HG03066 (cell line): ENCODE data around the gene TMEM203.

Experiments
- ATAC-seq: cut with Tn5 transposase; IDR thresholded peaks from one replicate; pipeline ENCODE4 v1.9.1; 2021; ENCODE audit warnings: low read depth; ENCODE audit not compliant: unreplicated experiment

The TMEM203 gene

DNA sequence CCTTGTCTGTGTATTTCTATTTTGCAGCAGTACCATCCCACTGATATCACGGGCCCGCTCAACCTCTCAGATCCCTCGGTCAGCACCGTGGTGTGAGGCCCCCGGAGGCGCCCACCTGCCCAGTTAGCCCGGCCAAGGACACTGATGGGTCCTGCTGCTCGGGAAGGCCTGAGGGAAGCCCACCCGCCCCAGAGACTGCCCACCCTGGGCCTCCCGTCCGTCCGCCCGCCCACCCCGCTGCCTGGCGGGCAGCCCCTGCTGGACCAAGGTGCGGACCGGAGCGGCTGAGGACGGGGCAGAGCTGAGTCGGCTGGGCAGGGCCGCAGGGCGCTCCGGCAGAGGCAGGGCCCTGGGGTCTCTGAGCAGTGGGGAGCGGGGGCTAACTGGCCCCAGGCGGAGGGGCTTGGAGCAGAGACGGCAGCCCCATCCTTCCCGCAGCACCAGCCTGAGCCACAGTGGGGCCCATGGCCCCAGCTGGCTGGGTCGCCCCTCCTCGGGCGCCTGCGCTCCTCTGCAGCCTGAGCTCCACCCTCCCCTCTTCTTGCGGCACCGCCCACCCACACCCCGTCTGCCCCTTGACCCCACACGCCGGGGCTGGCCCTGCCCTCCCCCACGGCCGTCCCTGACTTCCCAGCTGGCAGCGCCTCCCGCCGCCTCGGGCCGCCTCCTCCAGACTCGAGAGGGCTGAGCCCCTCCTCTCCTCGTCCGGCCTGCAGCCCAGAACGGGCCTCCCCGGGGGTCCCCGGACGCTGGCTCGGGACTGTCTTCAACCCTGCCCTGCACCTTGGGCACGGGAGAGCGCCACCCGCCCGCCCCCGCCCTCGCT is 37.5 kb downstream of the TMEM203 start:
- ATAC-seq, result no peak

GRCh38 chr9:137167277-137167746 is 38.1 kb downstream of the TMEM203 start:
- no peak for ATAC-seq

DNA sequence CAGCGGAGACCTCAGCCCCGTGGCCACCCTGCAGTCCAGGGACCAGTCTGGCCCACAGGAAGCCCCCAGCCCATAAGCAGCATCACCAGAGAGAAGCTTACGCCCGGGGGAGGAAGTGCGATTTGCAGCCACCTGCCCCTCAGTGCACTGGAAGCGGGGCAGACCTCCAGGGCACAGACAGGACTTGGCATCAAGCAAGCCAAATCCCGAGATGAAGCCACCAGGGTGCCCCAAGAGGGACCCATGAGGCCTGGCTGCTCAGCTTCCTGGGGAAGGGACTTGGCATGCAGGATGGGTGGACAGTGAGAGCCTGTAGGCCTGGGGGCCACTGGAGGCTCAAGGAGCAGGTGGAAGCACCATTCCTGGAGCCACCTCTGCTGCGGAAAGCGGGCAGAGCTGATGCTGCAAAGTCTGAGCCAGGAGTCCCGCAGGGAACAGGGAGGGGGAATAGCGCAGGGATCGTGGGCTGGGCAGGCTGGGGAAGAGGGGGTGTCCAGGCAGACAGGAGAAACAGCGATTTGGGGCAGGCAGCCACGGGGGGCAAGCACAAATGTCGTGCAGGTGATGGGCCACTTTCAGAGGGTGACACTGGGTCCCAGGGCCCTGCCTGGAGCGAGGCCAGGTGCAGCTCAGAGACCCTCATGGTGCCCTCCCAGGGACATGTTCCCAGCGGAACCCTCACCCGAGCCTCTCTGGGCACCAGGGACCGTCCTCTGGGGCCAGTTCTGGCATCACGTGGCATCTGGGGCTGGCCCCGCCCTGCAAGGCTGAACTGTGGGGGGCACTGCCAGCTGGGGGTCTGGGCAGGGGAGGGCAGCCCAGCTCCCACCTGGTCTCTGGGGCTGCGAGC is 38.8 kb downstream of the TMEM203 start:
- ATAC-seq, result no peak

GRCh38 chr9:137165250-137165836 is 40.1 kb downstream of the TMEM203 start:
- no peak for ATAC-seq

DNA sequence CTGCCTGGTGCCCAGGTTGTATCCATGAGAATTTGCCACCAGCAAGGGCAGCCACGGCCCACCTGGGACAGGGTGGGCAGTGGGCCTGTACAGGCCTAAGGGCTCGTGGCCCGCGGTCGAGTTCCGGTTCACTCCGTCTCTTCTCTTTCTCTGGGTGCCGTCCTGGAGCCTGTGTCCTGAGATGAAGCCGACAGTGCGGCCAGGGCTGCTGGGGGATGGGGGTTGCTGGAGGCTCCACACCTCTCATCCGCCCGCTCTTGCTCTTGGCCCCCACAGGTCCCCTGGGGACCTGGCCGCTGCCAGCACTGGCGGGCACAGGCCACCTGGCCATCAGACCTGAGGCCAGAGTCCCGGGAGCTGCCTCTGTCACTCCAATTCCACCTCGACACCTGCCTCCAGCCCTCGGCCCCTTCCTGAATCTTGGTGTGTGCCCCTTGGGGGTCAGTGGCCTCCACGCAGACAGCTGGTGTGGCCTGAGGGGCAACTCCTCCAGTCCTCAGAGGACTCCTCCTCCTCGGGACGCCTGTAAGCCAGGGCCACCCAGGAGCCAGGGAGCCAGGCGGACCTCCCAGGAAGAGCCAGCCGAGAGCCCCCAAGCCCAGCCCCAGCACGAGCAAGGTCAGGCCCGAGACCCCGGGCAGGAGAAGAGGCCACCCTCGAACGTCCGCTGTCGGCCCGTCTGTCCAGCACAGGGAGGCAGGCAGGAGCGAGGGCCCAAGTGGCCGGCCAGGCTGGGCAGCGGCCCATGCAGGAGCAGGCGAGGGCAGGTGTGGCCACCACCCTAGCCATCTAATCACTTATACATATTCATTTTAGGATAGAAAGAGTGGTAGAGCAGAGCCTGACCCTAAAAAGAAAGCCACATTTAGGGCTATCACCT is 40.8 kb downstream of the TMEM203 start:
- no peak for ATAC-seq

- no peak for ATAC-seq
Observed at GRCh38 chr9:137163805-137164204, 41.6 kb downstream of the TMEM203 start.

- ATAC-seq, result no peak
Observed at GRCh38 chr9:137163365-137163715, 42.1 kb downstream of the TMEM203 start.

GRCh38 chr9:137162505-137163364 is 42.7 kb downstream of the TMEM203 start:
- no peak for ATAC-seq

GRCh38 chr9:137161558-137162486 is 43.6 kb downstream of the TMEM203 start:
- no peak for ATAC-seq

DNA sequence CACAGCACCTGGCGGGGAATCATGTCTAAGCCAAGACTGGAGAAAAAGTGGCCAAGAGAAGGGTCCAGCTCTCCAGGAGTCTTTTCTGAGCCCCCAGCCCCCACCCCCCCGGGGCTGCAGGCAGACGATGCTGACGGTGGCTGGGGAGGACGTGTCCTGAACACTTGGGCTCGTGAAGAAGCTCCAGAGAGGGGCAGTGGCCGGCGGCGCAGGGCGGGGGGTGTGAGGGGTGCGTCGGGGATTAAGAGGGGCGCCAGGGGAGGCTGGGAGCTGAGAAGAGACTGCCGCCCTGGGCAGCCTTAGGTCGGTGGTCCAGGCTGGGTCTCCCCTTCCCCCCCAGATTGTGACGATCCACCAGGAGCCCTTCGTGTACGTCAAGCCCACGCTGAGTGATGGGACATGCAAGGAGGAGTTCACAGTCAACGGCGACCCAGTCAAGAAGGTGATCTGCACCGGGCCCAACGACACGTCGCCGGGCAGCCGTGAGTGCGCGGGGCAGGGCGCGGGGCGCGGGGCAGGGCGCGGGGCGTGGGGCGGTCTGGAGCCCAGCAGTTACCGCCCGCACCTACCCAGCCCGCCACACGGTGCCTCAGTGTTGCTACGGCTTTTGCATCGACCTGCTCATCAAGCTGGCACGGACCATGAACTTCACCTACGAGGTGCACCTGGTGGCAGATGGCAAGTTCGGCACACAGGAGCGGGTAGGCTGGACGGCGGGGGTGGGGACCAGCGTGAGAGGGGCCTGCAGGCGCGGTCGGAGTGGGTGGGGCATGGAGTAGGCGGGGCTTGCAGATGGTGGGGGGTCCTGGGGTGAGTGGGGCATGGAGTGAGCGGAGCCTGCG is 44.5 kb downstream of the TMEM203 start:
- no peak for ATAC-seq

DNA sequence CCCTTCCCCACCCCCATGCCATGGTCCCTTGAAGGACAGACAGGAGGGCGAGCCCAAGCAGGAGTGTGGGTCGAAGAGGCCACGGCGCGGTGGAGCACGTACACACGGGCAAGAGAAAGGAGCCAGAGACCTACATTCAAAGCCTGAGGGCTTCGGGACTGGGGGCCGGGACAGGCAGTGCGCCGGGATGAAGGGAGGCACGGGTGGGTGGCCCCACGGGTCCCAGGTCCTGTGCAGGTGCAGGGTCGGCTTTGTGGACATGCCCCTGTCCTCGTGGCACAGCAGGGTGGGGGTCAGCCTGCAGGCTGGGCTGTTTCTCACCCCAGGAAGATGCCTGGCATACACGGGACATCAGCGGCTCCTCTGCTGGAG is 45.4 kb downstream of the TMEM203 start:
- no peak for ATAC-seq

GRCh38 chr9:137159105-137160053 is 46.1 kb downstream of the TMEM203 start:
- no peak for ATAC-seq

DNA sequence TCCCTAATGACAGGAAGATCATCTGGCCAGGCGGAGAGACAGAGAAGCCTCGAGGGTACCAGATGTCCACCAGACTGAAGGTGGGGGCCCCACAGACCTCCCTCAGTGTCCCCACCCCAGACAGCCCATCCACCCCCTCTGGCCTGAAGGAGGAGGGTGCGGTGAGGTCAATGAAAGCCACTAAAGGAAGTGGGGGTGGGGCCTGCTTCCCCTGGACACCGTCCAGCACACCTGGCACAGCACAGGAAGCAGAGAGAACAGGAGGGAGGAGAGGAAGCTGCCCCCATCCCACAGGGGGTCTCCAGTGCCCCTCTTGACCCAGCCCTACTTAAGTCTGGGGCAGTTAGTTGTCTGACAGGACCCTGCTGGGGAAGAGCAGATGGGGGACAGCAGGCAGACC is 46.8 kb downstream of the TMEM203 start:
- ATAC-seq, result no peak

- ATAC-seq, result no peak
Observed at GRCh38 chr9:137157618-137158415, 47.6 kb downstream of the TMEM203 start.

DNA sequence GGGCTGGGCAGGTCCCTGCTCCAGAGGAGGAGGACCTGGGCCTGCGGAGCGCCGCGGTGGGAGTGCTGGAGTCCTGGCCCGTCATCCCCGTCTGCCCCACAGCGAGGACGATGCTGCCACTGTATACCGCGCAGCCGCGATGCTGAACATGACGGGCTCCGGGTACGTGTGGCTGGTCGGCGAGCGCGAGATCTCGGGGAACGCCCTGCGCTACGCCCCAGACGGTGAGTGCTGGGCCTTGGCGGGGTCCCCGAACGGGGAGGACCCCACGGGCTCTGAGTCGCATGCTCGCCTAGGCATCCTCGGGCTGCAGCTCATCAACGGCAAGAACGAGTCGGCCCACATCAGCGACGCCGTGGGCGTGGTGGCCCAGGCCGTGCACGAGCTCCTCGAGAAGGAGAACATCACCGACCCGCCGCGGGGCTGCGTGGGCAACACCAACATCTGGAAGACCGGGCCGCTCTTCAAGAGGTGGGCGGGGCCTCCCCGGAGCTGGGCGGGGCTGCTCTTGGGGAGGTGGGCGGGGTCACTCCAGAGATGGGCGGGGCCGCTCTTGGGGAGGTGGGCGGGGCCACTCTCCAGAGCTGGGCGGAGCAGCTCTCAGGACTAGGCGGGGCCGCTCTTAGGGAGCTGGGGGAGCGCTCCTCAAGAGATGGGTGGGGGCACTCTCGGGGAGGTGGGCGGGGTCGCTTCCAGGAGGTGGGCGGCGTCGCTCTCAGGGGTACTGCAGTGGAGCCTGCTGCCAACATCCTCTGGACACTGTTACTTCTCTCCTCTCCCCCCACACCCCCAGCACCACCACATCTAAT is 48.7 kb downstream of the TMEM203 start:
- ATAC-seq, result no peak
